ENCODE measurements around the gene ATP6V1A. TPM values are rescaled to one million over a fixed set of nuclear protein-coding genes. Genes with fewer than 3 reads are reported as not detected.

Gene ATP6V1A
- total RNA-seq, 1 donor from 2014 or later = 52.6 TPM

DNA sequence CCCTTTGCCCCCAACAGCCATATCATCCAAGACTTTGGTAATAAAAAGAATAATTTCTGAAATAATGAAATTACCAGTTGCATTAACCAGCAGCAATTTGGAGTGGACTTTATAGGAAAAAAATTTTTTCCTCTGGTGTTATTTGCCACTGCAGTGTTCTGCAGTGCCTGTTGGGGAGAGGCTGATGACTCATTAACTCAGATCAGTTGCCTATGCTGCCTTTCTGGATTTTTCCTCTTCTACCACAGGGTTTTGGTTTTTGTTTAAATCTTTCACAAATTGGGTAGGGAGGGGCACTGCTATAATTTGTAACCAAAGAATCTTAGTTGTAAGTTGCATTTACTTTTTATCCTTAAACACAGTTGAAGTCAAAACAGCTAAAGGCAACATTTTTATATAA lies 22.7 kb downstream of the ATP6V1A start:
- H3K9me3 Mint-ChIP-seq = no peaks in the 10 kb centered on the region
- H3K4me3 Mint-ChIP-seq = no peak overlapping the region
- DNase-seq (ENCODE audit: low spot score in 2 of 2, unreplicated experiment in 2 of 2) = no peak
- TF ChIP-seq, protein P1, sequence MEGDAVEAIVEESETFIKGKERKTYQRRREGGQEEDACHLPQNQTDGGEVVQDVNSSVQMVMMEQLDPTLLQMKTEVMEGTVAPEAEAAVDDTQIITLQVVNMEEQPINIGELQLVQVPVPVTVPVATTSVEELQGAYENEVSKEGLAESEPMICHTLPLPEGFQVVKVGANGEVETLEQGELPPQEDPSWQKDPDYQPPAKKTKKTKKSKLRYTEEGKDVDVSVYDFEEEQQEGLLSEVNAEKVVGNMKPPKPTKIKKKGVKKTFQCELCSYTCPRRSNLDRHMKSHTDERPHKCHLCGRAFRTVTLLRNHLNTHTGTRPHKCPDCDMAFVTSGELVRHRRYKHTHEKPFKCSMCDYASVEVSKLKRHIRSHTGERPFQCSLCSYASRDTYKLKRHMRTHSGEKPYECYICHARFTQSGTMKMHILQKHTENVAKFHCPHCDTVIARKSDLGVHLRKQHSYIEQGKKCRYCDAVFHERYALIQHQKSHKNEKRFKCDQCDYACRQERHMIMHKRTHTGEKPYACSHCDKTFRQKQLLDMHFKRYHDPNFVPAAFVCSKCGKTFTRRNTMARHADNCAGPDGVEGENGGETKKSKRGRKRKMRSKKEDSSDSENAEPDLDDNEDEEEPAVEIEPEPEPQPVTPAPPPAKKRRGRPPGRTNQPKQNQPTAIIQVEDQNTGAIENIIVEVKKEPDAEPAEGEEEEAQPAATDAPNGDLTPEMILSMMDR (IDR thresholded peaks at IDR 0.05; ENCODE audit: unreplicated experiment) = no peak
- no peaks in the 10 kb centered on the region for H3K4me1 Mint-ChIP-seq
- H3K27ac Mint-ChIP-seq = no peak overlapping the region
- no peaks in the 10 kb centered on the region for H3K36me3 Mint-ChIP-seq
- no peaks in the 10 kb centered on the region for H3K27me3 Mint-ChIP-seq (ENCODE audit: low read depth)

DNA sequence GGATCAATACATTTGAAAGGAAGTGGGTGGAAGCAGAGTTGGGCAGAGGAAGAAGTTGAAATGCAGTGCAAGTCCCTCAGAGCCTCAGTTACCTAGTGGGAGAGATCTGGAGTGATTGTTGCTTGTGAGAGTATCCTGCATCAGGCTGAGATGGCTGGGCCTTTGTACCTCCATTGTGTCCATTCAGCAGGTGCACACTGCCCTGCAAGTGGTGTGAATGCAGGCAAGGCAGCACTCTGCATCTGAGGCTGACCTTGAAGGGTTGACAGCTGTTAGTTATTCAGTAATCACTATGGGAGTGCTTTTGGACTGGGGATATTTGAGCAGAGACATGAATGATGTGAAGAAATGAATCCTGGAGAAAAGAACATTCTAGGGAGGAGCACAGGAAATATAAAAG lies 25.2 kb downstream of the ATP6V1A start:
- H3K4me1 Mint-ChIP-seq = peaks cover 5% of the 10 kb centered on the region
- no peaks in the 10 kb centered on the region for H3K36me3 Mint-ChIP-seq
- no peak overlapping the region for H3K27ac Mint-ChIP-seq
- no peak for DNase-seq (ENCODE audit: low spot score in 2 of 2, unreplicated experiment in 2 of 2)
- TF ChIP-seq, protein P1 (IDR thresholded peaks at IDR 0.05; ENCODE audit: unreplicated experiment) = no peak
- H3K9me3 Mint-ChIP-seq = no peaks in the 10 kb centered on the region
- H3K4me3 Mint-ChIP-seq = no peak overlapping the region
- no peaks in the 10 kb centered on the region for H3K27me3 Mint-ChIP-seq (ENCODE audit: low read depth)

DNA sequence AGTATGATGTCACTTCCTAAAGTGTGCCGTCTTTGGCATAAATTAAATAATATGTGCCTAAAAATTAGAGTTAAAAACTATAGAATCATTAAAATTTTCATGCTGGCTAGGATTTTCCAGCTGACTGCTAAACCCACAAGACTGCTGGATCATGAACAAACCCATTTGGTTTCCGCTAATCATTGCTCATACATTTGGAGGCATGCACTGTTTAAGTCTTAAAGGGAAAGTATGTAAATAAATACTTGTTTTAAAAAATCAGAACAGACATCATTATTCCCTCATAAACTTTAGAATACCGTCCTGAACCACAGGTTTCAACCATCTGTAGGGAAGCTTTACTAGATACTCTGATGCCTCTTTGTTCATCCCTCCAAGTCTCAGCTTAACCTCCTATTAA lies 26.5 kb downstream of the ATP6V1A start:
- H3K4me1 Mint-ChIP-seq = peaks cover 5% of the 10 kb centered on the region

DNA sequence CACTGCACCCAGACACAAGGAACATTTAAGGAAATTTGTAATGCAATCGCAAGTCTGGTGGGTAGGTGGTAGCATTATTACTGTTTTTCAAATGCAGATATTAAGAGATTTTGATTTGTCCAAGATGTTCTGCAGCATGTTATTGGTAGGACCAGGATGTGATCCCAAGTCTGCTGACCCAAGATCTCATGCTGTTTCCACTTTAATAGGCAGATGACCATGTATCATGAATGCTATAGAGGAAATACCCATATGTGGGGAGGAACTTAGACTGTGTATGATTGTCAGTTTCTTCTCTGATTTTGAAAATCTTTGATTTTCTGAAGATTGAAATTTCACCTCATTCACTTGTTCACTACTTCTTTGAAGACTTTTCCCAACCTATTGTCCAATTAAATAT lies 28.7 kb downstream of the ATP6V1A start:
- TF ChIP-seq, protein P1 (IDR thresholded peaks at IDR 0.05; ENCODE audit: unreplicated experiment) = no peak
- Mint-ChIP-seq H3K4me1 (peaks cover 9% of the 10 kb centered on the region), H3K27ac (no peak overlapping the region), H3K36me3 (peaks cover 3% of the 10 kb centered on the region), H3K9me3 (no peaks in the 10 kb centered on the region), H3K4me3 (no peak overlapping the region), H3K27me3 (ENCODE audit: low read depth) (no peaks in the 10 kb centered on the region)
- no peak for DNase-seq (ENCODE audit: low spot score in 2 of 2, unreplicated experiment in 2 of 2)

More for the DNA sequence above, 26.5 kb downstream of the ATP6V1A start:
- Mint-ChIP-seq H3K9me3 (no peaks in the 10 kb centered on the region), H3K36me3 (peaks cover 3% of the 10 kb centered on the region), H3K27me3 (ENCODE audit: low read depth) (no peaks in the 10 kb centered on the region), H3K27ac (no peak overlapping the region), H3K4me3 (no peak overlapping the region)
- no peak for DNase-seq (ENCODE audit: low spot score in 2 of 2, unreplicated experiment in 2 of 2)
- TF ChIP-seq, protein P1 (IDR thresholded peaks at IDR 0.05; ENCODE audit: unreplicated experiment) = no peak

DNA sequence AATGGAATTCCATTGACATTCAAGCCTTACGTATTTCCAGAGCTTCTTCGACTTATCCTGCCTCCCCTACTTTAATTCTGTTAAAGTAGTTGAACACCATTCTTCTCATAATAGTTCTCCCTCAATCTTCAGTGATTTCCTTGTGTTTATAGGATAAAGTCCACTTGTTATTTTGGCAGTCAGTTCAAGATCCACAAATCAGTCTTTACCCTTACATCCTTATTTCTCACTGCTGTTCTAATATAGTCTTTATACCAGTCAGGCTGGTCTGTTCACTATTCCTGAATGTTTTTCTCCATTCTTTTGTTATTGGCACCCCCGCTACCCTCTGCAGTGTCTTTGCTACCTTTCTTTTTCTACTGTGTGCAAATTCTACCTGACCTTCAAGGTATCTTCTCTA lies 29.7 kb downstream of the ATP6V1A start:
- Mint-ChIP-seq H3K4me1 (peaks cover 9% of the 10 kb centered on the region), H3K27ac (no peak overlapping the region), H3K27me3 (ENCODE audit: low read depth) (no peaks in the 10 kb centered on the region), H3K36me3 (peaks cover 3% of the 10 kb centered on the region), H3K9me3 (no peaks in the 10 kb centered on the region), H3K4me3 (no peak overlapping the region)
- DNase-seq (ENCODE audit: low spot score in 2 of 2, unreplicated experiment in 2 of 2) = no peak
- TF ChIP-seq, protein P1 (IDR thresholded peaks at IDR 0.05; ENCODE audit: unreplicated experiment) = no peak

DNA sequence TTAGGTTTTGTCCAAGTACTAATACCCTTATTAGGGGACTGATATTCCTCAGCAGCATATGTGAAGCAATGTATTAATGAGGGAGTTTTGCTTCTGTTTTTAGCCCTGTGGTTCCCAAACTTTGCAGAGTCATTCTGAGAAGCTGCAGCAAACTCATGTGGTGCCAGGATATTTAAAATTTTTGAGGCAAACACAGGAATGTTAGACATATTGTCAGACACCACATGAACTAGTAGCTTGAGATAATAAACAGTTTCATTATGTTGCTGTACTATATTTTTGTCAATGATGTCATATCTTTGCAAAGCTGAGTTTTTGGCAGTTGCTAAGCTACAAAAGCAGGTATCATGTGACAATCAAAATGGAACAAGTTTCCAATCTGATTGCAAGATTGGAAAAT lies 36.6 kb downstream of the ATP6V1A start:
- Mint-ChIP-seq H3K27me3 (ENCODE audit: low read depth) (no peaks in the 10 kb centered on the region), H3K9me3 (no peaks in the 10 kb centered on the region), H3K4me1 (peaks cover 7% of the 10 kb centered on the region), H3K27ac (no peak overlapping the region), H3K36me3 (peaks cover 5% of the 10 kb centered on the region), H3K4me3 (no peak overlapping the region)
- DNase-seq (ENCODE audit: low spot score in 2 of 2, unreplicated experiment in 2 of 2) = no peak
- TF ChIP-seq, protein P1 (IDR thresholded peaks at IDR 0.05; ENCODE audit: unreplicated experiment) = no peak
